ENCODE data around the gene FAM228A.

Gene FAM228A

GRCh38 chr2:24163601-24164000 is 11.3 kb upstream of the FAM228A start:
- peaks cover 8% of the 10 kb centered on the region; the same call in 1 of the 2 replicates for H3K9me3 ChIP-seq (ENCODE audit: insufficient read depth, low read depth, low read length)
- H3K36me3 ChIP-seq (ENCODE audit: insufficient read depth, low read depth, low read length) = no peaks in the 10 kb centered on the region
- H3K27me3 ChIP-seq (ENCODE audit: insufficient read depth, low read length) = no peaks in the 10 kb centered on the region
- H3K4me1 ChIP-seq (ENCODE audit: insufficient read depth, low read length) = no peaks in the 10 kb centered on the region
- H3K27ac ChIP-seq (ENCODE audit: low read length) = no peak overlapping the region
- H3K4me3 ChIP-seq (ENCODE audit: low read length) = no peak overlapping the region
- H3K9ac ChIP-seq (ENCODE audit: low read depth, low read length) = no peak overlapping the region

- Histone ChIP-seq H3K9me3 (ENCODE audit: insufficient read depth, low read depth, low read length) (peaks cover 8% of the 10 kb centered on the region; the same call in 1 of the 2 replicates), H3K4me1 (ENCODE audit: insufficient read depth, low read length) (no peaks in the 10 kb centered on the region), H3K9ac (ENCODE audit: low read depth, low read length) (no peak overlapping the region)
These were observed 10.4 kb upstream of the FAM228A start for GRCh38 chr2:24164416-24164973.

GRCh38 chr2:24169023-24169422 is 5.8 kb upstream of the FAM228A start:
- H3K9ac ChIP-seq (ENCODE audit: low read depth, low read length) = no peak overlapping the region
- no peaks in the 10 kb centered on the region for H3K9me3 ChIP-seq (ENCODE audit: insufficient read depth, low read depth, low read length)
- no peak overlapping the region for H3K4me3 ChIP-seq (ENCODE audit: low read length)
- no peak overlapping the region for H3K27ac ChIP-seq (ENCODE audit: low read length)
- H3K4me1 ChIP-seq (ENCODE audit: insufficient read depth, low read length) = no peaks in the 10 kb centered on the region
- no peaks in the 10 kb centered on the region for H3K36me3 ChIP-seq (ENCODE audit: insufficient read depth, low read depth, low read length)
- H3K27me3 ChIP-seq (ENCODE audit: insufficient read depth, low read length) = no peaks in the 10 kb centered on the region

More at GRCh38 chr2:24164416-24164973, 10.4 kb upstream of the FAM228A start:
- no peaks in the 10 kb centered on the region for H3K36me3 ChIP-seq (ENCODE audit: insufficient read depth, low read depth, low read length)
- no peaks in the 10 kb centered on the region for H3K27me3 ChIP-seq (ENCODE audit: insufficient read depth, low read length)
- H3K4me3 ChIP-seq (ENCODE audit: low read length) = no peak overlapping the region
- H3K27ac ChIP-seq (ENCODE audit: low read length) = no peak overlapping the region

GRCh38 chr2:24175631-24176187 is 856 bp downstream of the FAM228A start:
- H3K4me3 ChIP-seq (ENCODE audit: low read length) = no peak overlapping the region
- H3K36me3 ChIP-seq (ENCODE audit: insufficient read depth, low read depth, low read length) = no peaks in the 10 kb centered on the region
- H3K27ac ChIP-seq (ENCODE audit: low read length) = no peak overlapping the region
- H3K9me3 ChIP-seq (ENCODE audit: insufficient read depth, low read depth, low read length) = no peaks in the 10 kb centered on the region
- no peaks in the 10 kb centered on the region for H3K27me3 ChIP-seq (ENCODE audit: insufficient read depth, low read length)
- no peaks in the 10 kb centered on the region for H3K4me1 ChIP-seq (ENCODE audit: insufficient read depth, low read length)
- H3K9ac ChIP-seq (ENCODE audit: low read depth, low read length) = no peak overlapping the region

- no peak overlapping the region for H3K27ac ChIP-seq (ENCODE audit: low read length)
- H3K4me1 ChIP-seq (ENCODE audit: insufficient read depth, low read length) = no peaks in the 10 kb centered on the region
- H3K36me3 ChIP-seq (ENCODE audit: insufficient read depth, low read depth, low read length) = no peaks in the 10 kb centered on the region
- no peak overlapping the region for H3K9ac ChIP-seq (ENCODE audit: low read depth, low read length)
- H3K27me3 ChIP-seq (ENCODE audit: insufficient read depth, low read length) = no peaks in the 10 kb centered on the region
- H3K4me3 ChIP-seq (ENCODE audit: low read length) = no peak overlapping the region
- H3K9me3 ChIP-seq (ENCODE audit: insufficient read depth, low read depth, low read length) = no peaks in the 10 kb centered on the region
These were observed 1.5 kb downstream of the FAM228A start for GRCh38 chr2:24176326-24176725.

GRCh38 chr2:24179683-24180082 is 4.8 kb downstream of the FAM228A start:
- H3K9ac ChIP-seq (ENCODE audit: low read depth, low read length) = no peak overlapping the region
- no peaks in the 10 kb centered on the region for H3K36me3 ChIP-seq (ENCODE audit: insufficient read depth, low read depth, low read length)
- H3K4me1 ChIP-seq (ENCODE audit: insufficient read depth, low read length) = no peaks in the 10 kb centered on the region
- H3K9me3 ChIP-seq (ENCODE audit: insufficient read depth, low read depth, low read length) = no peaks in the 10 kb centered on the region
- H3K27ac ChIP-seq (ENCODE audit: low read length) = no peak overlapping the region
- H3K4me3 ChIP-seq (ENCODE audit: low read length) = no peak overlapping the region
- no peaks in the 10 kb centered on the region for H3K27me3 ChIP-seq (ENCODE audit: insufficient read depth, low read length)

- no peaks in the 10 kb centered on the region for H3K9me3 ChIP-seq (ENCODE audit: insufficient read depth, low read depth, low read length)
- no peak overlapping the region for H3K4me3 ChIP-seq (ENCODE audit: low read length)
- no peak overlapping the region for H3K27ac ChIP-seq (ENCODE audit: low read length)
- H3K9ac ChIP-seq (ENCODE audit: low read depth, low read length) = no peak overlapping the region
- H3K27me3 ChIP-seq (ENCODE audit: insufficient read depth, low read length) = no peaks in the 10 kb centered on the region
- no peaks in the 10 kb centered on the region for H3K36me3 ChIP-seq (ENCODE audit: insufficient read depth, low read depth, low read length)
- H3K4me1 ChIP-seq (ENCODE audit: insufficient read depth, low read length) = no peaks in the 10 kb centered on the region
These were observed 7.0 kb downstream of the FAM228A start for GRCh38 chr2:24181849-24182248.

- no peaks in the 10 kb centered on the region for H3K4me1 ChIP-seq (ENCODE audit: insufficient read depth, low read length)
- H3K4me3 ChIP-seq (ENCODE audit: low read length) = no peak overlapping the region
- no peaks in the 10 kb centered on the region for H3K36me3 ChIP-seq (ENCODE audit: insufficient read depth, low read depth, low read length)
- no peaks in the 10 kb centered on the region for H3K27me3 ChIP-seq (ENCODE audit: insufficient read depth, low read length)
- no peaks in the 10 kb centered on the region for H3K9me3 ChIP-seq (ENCODE audit: insufficient read depth, low read depth, low read length)
- H3K27ac ChIP-seq (ENCODE audit: low read length) = no peak overlapping the region
- no peak overlapping the region for H3K9ac ChIP-seq (ENCODE audit: low read depth, low read length)
These were observed 7.7 kb downstream of the FAM228A start for GRCh38 chr2:24182507-24182906.

- no peaks in the 10 kb centered on the region for H3K36me3 ChIP-seq (ENCODE audit: insufficient read depth, low read depth, low read length)
- no peak overlapping the region for H3K9ac ChIP-seq (ENCODE audit: low read depth, low read length)
- no peaks in the 10 kb centered on the region for H3K27me3 ChIP-seq (ENCODE audit: insufficient read depth, low read length)
- H3K4me1 ChIP-seq (ENCODE audit: insufficient read depth, low read length) = no peaks in the 10 kb centered on the region
- H3K9me3 ChIP-seq (ENCODE audit: insufficient read depth, low read depth, low read length) = no peaks in the 10 kb centered on the region
- no peak overlapping the region for H3K4me3 ChIP-seq (ENCODE audit: low read length)
- H3K27ac ChIP-seq (ENCODE audit: low read length) = no peak overlapping the region
These were observed 8.7 kb downstream of the FAM228A start for GRCh38 chr2:24183366-24184069.

GRCh38 chr2:24189551-24189950 is 14.7 kb downstream of the FAM228A start:
- H3K27me3 ChIP-seq (ENCODE audit: insufficient read depth, low read length) = peaks cover 5% of the 10 kb centered on the region; the same call in 1 of the 2 replicates
- no peaks in the 10 kb centered on the region for H3K9me3 ChIP-seq (ENCODE audit: insufficient read depth, low read depth, low read length)
- H3K4me1 ChIP-seq (ENCODE audit: insufficient read depth, low read length) = no peaks in the 10 kb centered on the region
- no peak overlapping the region for H3K4me3 ChIP-seq (ENCODE audit: low read length)
- H3K36me3 ChIP-seq (ENCODE audit: insufficient read depth, low read depth, low read length) = no peaks in the 10 kb centered on the region
- H3K9ac ChIP-seq (ENCODE audit: low read depth, low read length) = no peak overlapping the region
- no peak overlapping the region for H3K27ac ChIP-seq (ENCODE audit: low read length)

GRCh38 chr2:24190503-24190902 is 15.7 kb downstream of the FAM228A start:
- H3K27ac ChIP-seq (ENCODE audit: low read length) = no peak overlapping the region
- H3K36me3 ChIP-seq (ENCODE audit: insufficient read depth, low read depth, low read length) = no peaks in the 10 kb centered on the region
- H3K9ac ChIP-seq (ENCODE audit: low read depth, low read length) = no peak overlapping the region
- no peaks in the 10 kb centered on the region for H3K9me3 ChIP-seq (ENCODE audit: insufficient read depth, low read depth, low read length)
- H3K27me3 ChIP-seq (ENCODE audit: insufficient read depth, low read length) = peaks cover 5% of the 10 kb centered on the region; the same call in 1 of the 2 replicates
- H3K4me1 ChIP-seq (ENCODE audit: insufficient read depth, low read length) = no peaks in the 10 kb centered on the region
- no peak overlapping the region for H3K4me3 ChIP-seq (ENCODE audit: low read length)

GRCh38 chr2:24191156-24191555 is 16.3 kb downstream of the FAM228A start:
- Histone ChIP-seq H3K9ac (ENCODE audit: low read depth, low read length) (no peak overlapping the region), H3K9me3 (ENCODE audit: insufficient read depth, low read depth, low read length) (no peaks in the 10 kb centered on the region), H3K27me3 (ENCODE audit: insufficient read depth, low read length) (peaks cover 5% of the 10 kb centered on the region; the same call in 1 of the 2 replicates), H3K4me1 (ENCODE audit: insufficient read depth, low read length) (no peaks in the 10 kb centered on the region), H3K4me3 (ENCODE audit: low read length) (no peak overlapping the region), H3K36me3 (ENCODE audit: insufficient read depth, low read depth, low read length) (no peaks in the 10 kb centered on the region), H3K27ac (ENCODE audit: low read length) (no peak overlapping the region)

Measured in iPS-20b (cell line).